HG02798 (cell line): Measurements from ENCODE around the gene GGTLC2.
"Not testable (repeated sequence)": the region's sequence is repeated elsewhere in the genome, so short reads cannot be mapped to it uniquely, and the experiment has no call there.

Experiments
- ATAC-seq: cut with Tn5 transposase; IDR thresholded peaks from one replicate; pipeline ENCODE4 v1.9.1; 2021; ENCODE audit warnings: mild to moderate bottlenecking; ENCODE audit not compliant: unreplicated experiment, poor library complexity

GGTLC2 gene

GRCh38 chr22:22633533-22633932, 10.9 kb upstream of the GGTLC2 start:
- not testable (repeated sequence) for ATAC-seq

DNA sequence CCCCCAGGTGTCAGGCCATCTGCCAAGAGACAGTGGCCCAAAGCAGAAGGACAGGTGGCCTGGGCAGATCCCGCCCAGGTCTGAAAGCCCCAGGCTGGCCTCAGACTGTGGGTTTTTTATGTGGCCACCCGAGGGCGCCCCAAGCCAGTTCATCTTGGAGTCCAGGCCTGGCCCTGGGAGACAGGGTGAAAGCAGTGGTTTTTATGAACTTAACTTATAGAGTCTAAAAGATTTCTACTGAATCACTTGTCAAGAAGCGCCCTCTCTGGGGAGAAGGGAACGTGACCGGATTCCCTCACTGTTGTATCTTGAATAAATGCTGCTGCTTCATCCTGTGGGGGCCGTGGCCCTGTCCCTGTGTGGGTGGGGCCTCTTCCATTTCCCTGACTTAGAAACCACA, 8.2 kb upstream of the GGTLC2 start:
- ATAC-seq: not testable (repeated sequence)

DNA sequence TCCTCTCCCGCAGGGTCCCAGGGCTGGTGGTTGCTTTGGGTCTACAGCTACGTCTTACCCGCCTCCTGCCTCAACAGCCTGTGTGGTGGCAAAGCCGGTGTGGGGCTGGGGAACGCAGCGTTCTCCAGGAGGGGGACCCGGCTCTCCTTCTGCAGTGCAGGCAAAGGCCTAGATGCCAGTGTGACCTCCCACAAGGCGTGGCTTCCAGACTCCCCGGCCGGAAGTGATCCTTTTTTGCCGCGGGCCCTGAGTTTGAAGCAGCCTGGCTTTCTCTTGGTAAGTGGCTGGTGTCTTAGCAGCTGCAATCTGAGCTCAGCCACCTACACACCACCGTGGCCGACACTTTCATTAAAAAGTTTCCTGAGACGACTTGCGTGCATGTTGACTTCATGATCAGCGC, 6.1 kb upstream of the GGTLC2 start:
- not testable (repeated sequence) for ATAC-seq

- not testable (repeated sequence) for ATAC-seq
Observed at GRCh38 chr22:22642255-22642654, 2.2 kb upstream of the GGTLC2 start.

DNA sequence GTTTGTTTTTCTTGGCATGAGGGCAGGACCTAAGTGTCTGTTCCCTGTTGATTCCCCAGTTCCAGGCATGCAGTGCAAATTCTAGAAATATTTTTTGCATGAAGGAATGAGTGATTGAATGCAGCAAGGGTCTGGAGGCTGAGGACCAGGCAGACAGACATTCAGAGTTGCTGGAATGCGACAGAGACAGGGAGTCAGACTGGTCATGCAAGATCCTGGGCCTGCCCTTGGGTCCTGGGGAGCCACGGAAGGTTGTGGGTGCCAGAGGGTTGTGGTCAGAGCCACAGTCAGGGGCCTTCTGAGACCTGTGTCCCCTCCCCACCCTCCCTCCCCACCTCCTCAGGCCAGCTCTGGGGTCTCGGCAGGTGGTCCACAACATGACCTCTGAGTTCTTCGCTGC, 1.6 kb downstream of the GGTLC2 start:
- ATAC-seq: not testable (repeated sequence)

GRCh38 chr22:22647952-22648351, 3.5 kb downstream of the GGTLC2 start:
- ATAC-seq: not testable (repeated sequence)

- ATAC-seq: not testable (repeated sequence)
Observed at GRCh38 chr22:22648863-22649536, 4.6 kb downstream of the GGTLC2 start.

DNA sequence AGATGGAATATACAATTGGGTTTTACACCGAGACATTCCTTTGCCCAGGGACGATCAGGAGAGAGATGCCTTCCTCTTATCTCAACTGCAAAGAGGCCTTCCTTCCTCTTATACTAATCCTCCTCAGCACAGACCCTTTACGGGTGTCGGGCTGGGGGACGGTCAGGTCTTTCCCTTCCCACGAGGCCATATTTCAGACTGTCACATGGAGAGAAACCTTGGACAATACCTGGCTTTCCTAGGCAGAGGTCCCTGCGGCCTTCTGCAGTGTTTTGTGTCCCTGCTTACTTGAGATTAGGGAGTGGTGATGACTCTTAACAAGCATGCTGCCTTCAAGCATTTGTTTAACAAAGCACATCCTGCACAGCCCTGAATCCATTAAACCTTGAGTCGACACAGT, 5.3 kb downstream of the GGTLC2 start:
- ATAC-seq: not testable (repeated sequence)

DNA sequence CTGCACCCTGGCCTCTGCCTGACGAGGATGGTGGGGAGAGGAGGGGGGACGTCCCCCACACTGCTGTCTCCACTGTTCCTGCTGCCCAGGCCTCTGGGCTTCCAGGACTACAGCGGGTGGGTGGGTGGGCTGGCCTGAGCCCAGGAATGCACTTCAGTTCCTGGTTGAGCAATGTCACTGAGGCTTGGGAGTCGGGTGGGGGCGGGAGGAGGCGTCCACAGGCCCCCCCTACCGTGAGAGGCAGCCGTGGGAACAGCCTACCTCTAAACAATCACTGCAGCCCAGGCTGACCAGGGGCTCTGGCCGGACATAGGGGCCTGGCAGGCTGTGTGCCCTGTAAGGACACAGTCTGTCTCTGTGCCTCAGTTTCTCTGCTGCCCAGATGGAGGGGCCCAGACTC, 6.0 kb downstream of the GGTLC2 start:
- ATAC-seq: not testable (repeated sequence)

DNA sequence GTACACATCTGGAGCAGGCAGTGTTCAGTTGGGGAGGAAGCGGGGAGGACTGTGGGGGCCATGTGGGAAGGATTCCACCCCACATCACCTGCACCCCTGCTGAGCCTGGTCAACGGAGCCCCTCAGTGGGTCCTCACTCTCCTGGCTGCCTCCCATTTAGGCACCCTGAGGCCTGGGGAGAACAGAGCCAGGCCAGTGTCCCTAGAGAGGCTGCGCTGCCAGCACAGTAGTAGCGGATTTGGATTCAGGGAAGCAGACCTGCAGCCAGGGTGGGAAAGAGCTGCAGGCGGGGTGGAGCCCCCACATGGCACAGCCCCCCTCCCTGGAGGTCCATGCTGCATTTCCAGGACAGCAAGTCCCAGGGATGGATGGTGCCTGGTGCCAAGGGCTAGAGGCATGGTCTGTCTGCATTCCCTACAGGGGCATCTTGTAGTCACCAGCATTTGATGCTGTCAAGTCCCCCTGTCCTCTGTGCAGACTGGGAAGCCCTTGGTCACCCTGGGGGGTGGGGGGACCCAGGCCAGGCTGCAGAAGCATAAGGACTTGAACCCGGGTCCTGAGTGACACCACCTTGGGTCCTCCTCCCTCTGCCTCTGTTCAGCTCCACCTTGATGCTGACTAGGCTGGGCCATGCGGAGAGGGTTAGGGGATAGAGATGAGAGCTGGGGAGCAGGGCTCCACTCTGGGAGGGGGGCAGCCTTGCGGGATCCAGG, 6.5 kb downstream of the GGTLC2 start:
- ATAC-seq: not testable (repeated sequence)

GRCh38 chr22:22651593-22651992, 7.2 kb downstream of the GGTLC2 start:
- ATAC-seq: not testable (repeated sequence)

GRCh38 chr22:22652102-22652501, 7.7 kb downstream of the GGTLC2 start:
- not testable (repeated sequence) for ATAC-seq

DNA sequence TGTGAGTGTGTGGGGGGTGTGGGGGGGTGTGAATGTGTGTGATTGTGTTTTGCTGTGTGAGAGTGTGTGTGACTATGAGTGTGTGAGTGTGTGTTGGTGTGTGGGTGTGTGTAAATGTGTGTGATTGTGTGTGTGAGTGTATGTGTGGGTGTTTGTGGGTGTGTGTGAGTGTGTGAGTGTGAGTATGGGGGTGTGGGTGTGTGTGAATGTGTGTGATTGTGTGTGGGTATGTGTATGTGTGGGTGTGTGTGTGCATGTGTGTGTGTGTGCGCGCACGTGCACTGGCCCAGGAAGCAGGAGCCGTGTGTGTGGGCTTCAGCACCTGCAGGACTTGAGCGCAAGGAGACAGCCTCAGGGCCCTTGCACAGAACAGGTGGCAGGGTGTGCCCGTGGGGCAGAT, 8.2 kb downstream of the GGTLC2 start:
- not testable (repeated sequence) for ATAC-seq

GRCh38 chr22:22653677-22654381, 9.4 kb downstream of the GGTLC2 start:
- not testable (repeated sequence) for ATAC-seq

DNA sequence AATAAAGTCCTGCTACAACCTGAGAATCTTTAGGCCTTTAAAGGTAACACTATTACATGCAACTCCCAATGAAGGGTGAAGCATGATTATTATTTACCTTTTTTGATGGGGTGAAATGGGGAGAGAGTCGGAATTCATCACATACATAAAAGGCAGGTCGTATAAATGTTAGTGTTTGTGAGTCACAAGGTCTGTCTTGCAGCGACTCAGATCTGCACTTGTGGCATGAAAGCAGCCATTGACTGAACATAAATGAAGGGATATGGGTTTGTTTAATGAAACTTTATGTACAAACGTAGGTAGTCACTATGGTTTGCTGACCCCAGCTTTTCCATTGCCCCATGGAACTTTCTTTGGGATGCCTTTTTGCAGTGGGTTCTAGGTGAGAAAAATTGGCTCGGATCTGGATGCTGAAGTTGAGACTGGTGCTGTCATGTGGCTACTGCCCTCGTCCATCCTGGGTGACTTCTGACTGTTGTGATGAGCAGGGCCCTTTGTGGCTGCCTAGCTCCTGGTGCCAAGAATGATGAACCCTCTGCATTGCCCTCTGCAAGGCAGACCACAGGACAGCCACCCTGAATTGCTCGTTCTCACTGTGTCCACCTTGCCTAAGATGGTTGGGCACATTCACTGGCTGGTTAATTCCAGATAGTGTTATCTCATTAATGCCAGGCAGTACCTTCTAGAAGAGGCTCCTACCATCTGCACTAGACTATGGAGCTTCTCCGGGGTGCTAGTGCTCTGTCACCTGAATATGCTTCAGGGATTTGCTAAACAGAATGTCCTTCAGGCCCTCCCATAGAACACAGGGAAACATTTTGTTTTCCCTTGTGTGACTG, 11.3 kb downstream of the GGTLC2 start:
- ATAC-seq: no peak

- no peak for ATAC-seq
Observed at GRCh38 chr22:22657712-22658111, 13.3 kb downstream of the GGTLC2 start.

- ATAC-seq: no peak
Observed at GRCh38 chr22:22661275-22661674, 16.9 kb downstream of the GGTLC2 start.

DNA sequence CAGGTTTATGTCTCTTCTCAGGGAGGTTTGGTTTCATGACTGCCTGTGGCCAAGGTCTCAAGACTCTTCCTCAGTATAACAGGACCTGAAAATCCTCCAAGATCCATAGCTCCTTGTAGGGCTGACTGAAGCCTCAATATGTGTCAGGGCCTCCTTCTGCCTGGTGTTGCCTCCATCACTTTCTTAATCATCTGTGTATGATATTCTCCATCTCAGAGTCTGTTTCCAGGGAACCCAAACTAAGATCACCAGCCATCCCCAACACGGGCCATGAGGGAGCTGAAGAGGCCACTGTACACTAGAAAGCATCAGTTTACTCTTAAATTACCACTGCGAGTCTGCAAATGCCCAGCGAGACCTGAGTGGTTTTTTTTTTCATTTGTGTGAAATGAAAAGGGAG, 17.7 kb downstream of the GGTLC2 start:
- ATAC-seq: no peak

- no peak for ATAC-seq
Observed at GRCh38 chr22:22663861-22664800, 19.7 kb downstream of the GGTLC2 start.
